ENCODE measurements around the gene EPC1.
A peak's percentile ranks its signal among the peaks of the same experiment; 100 is the strongest.

Gene EPC1

DNA sequence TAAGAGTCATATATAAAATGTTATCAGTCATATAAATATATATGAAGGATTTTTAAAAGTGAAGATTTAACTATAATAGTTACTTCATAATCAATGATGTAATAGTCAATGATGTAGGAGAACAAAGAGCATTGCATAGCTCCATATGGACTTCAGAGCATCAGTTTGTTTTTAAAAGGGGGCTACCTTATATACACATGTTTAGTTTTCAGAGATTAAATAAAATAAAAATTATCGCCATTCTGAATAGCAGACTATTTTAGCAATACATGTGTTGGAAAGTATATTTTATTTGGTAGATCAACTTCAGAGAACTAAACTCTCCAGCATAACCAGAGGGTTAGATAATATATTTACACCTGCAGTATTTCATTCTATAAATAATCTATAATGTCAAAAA lies 29.1 kb upstream of the EPC1 start:
- Histone ChIP-seq H4K20me1 (ENCODE audit: insufficient read depth, low read length) (no peaks in the 10 kb centered on the region), H2AFZ (ENCODE audit: low read length) (no peak overlapping the region), H3K79me2 (ENCODE audit: low read length) (peaks cover 66% of the 10 kb centered on the region), H3K9ac (ENCODE audit: low read length) (peak overlapping the region; percentile 83; the same call in 1 of the 2 replicates), H3K27me3 (replicated peaks; ENCODE audit: insufficient read depth, low read length) (no peaks in the 10 kb centered on the region), H3K27ac (ENCODE audit: low read length) (no peak overlapping the region), H3K4me2 (ENCODE audit: low read depth, low read length) (peak overlapping the region; percentile 73), H3K9me3 (replicated peaks; ENCODE audit: insufficient read depth, low read length) (no peaks in the 10 kb centered on the region), H3F3A (ENCODE audit: insufficient read depth, low read length) (peaks cover 20% of the 10 kb centered on the region), H3K4me1 (ENCODE audit: low read length) (peaks cover 6% of the 10 kb centered on the region), H3K36me3 (replicated peaks; ENCODE audit: insufficient read depth, low read length) (no peaks in the 10 kb centered on the region), H3K9me2 (replicated peaks; ENCODE audit: insufficient read depth, low read length) (no peaks in the 10 kb centered on the region), H3K4me3 (ENCODE audit: low read length) (peak overlapping the region; percentile 75)
- no peak for DNase-seq
- no peak for TF ChIP-seq EZH2phosphoT487 (IDR thresholded peaks at IDR 0.05; ENCODE audit: low read length)
- no peak for TF ChIP-seq EZH2 (optimal IDR thresholded peaks at IDR 0.05; ENCODE audit: low read depth, low read length)
- TF ChIP-seq, protein P1, sequence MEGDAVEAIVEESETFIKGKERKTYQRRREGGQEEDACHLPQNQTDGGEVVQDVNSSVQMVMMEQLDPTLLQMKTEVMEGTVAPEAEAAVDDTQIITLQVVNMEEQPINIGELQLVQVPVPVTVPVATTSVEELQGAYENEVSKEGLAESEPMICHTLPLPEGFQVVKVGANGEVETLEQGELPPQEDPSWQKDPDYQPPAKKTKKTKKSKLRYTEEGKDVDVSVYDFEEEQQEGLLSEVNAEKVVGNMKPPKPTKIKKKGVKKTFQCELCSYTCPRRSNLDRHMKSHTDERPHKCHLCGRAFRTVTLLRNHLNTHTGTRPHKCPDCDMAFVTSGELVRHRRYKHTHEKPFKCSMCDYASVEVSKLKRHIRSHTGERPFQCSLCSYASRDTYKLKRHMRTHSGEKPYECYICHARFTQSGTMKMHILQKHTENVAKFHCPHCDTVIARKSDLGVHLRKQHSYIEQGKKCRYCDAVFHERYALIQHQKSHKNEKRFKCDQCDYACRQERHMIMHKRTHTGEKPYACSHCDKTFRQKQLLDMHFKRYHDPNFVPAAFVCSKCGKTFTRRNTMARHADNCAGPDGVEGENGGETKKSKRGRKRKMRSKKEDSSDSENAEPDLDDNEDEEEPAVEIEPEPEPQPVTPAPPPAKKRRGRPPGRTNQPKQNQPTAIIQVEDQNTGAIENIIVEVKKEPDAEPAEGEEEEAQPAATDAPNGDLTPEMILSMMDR (IDR thresholded peaks at IDR 0.05; ENCODE audit: low read length): no peak

DNA sequence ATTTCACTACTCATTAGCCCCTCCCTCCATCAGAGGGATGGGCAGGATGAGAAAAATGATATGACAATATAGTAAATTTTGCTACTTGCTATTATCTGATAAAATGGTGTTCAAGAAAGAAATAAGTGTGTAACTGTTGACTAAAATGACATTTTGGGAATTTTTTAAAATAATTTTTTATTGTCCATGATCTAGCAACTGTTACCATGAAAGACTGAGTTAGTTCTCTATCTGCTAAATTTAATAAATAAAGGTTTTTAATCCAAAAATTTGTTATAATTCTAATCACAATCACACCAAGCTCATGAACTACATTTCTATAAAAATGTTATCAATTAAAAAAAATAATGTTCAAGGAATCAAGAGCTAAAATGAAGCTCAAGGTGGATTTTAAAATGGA lies 28.7 kb upstream of the EPC1 start:
- Histone ChIP-seq H3K9me3 (replicated peaks; ENCODE audit: insufficient read depth, low read length) (no peaks in the 10 kb centered on the region), H4K20me1 (ENCODE audit: insufficient read depth, low read length) (no peaks in the 10 kb centered on the region), H3K79me2 (ENCODE audit: low read length) (peaks cover 70% of the 10 kb centered on the region), H3K9me2 (replicated peaks; ENCODE audit: insufficient read depth, low read length) (no peaks in the 10 kb centered on the region), H3K36me3 (replicated peaks; ENCODE audit: insufficient read depth, low read length) (no peaks in the 10 kb centered on the region), H3K9ac (ENCODE audit: low read length) (no peak overlapping the region), H2AFZ (ENCODE audit: low read length) (no peak overlapping the region), H3F3A (ENCODE audit: insufficient read depth, low read length) (peaks cover 20% of the 10 kb centered on the region), H3K27ac (ENCODE audit: low read length) (no peak overlapping the region), H3K4me1 (ENCODE audit: low read length) (peaks cover 6% of the 10 kb centered on the region), H3K4me2 (ENCODE audit: low read depth, low read length) (no peak overlapping the region), H3K4me3 (ENCODE audit: low read length) (no peak overlapping the region), H3K27me3 (replicated peaks; ENCODE audit: insufficient read depth, low read length) (no peaks in the 10 kb centered on the region)
- no peak for DNase-seq
- no peak for TF ChIP-seq EZH2phosphoT487 (IDR thresholded peaks at IDR 0.05; ENCODE audit: low read length)
- TF ChIP-seq, protein P1 (IDR thresholded peaks at IDR 0.05; ENCODE audit: low read length): no peak
- TF ChIP-seq EZH2 (optimal IDR thresholded peaks at IDR 0.05; ENCODE audit: low read depth, low read length): no peak

GRCh38 chr10:32374605-32375004 lies 27.6 kb upstream of the EPC1 start:
- Histone ChIP-seq H3K27ac (ENCODE audit: low read length) (no peak overlapping the region), H3K79me2 (ENCODE audit: low read length) (peaks cover 77% of the 10 kb centered on the region), H2AFZ (ENCODE audit: low read length) (no peak overlapping the region), H3K27me3 (replicated peaks; ENCODE audit: insufficient read depth, low read length) (no peaks in the 10 kb centered on the region), H3K9ac (ENCODE audit: low read length) (no peak overlapping the region), H3K4me2 (ENCODE audit: low read depth, low read length) (no peak overlapping the region), H3K36me3 (replicated peaks; ENCODE audit: insufficient read depth, low read length) (no peaks in the 10 kb centered on the region), H3K9me3 (replicated peaks; ENCODE audit: insufficient read depth, low read length) (no peaks in the 10 kb centered on the region), H3K9me2 (replicated peaks; ENCODE audit: insufficient read depth, low read length) (no peaks in the 10 kb centered on the region), H3F3A (ENCODE audit: insufficient read depth, low read length) (peaks cover 18% of the 10 kb centered on the region), H3K4me3 (ENCODE audit: low read length) (no peak overlapping the region), H3K4me1 (ENCODE audit: low read length) (no peaks in the 10 kb centered on the region), H4K20me1 (ENCODE audit: insufficient read depth, low read length) (no peaks in the 10 kb centered on the region)
- no peak for DNase-seq
- no peak for TF ChIP-seq EZH2phosphoT487 (IDR thresholded peaks at IDR 0.05; ENCODE audit: low read length)
- TF ChIP-seq, protein P1 (IDR thresholded peaks at IDR 0.05; ENCODE audit: low read length): no peak
- no peak for TF ChIP-seq EZH2 (optimal IDR thresholded peaks at IDR 0.05; ENCODE audit: low read depth, low read length)
